Brain microvascular endothelial cell (primary cell): ENCODE data around the gene MACROD2.

Source experiments
- DNase-seq: peaks from one replicate; pipeline ENCODE4 v3.0.0-alpha.2; 2020
- H3K27ac ChIP-seq: fragments of 250-450 bp; sonication (Bioruptor Pico); 2 replicates; pipeline ENCODE4 v1.5.1; 2020; ENCODE audit warnings: mild to moderate bottlenecking, moderate library complexity
- H3K27me3 ChIP-seq: fragments of 250-450 bp; sonication (Bioruptor Pico); replicated peaks from 2 replicates; pipeline ENCODE4 v1.5.1; 2020; ENCODE audit warnings: mild to moderate bottlenecking
- H3K36me3 ChIP-seq: fragments of 250-450 bp; sonication (Bioruptor Pico); replicated peaks from 2 replicates; pipeline ENCODE4 v1.5.1; 2020; ENCODE audit warnings: mild to moderate bottlenecking
- H3K4me3 ChIP-seq: 2 replicates; pipeline ENCODE4 v1.5.1; 2011; ENCODE audit warnings: low read depth, mild to moderate bottlenecking, control low read depth, low read length, moderate library complexity
- in situ Hi-C: cut with HindIII; loops from 2 replicates; pipeline ENCODE4 v1.10.0; 2017; ENCODE audit warnings: low sequenced_read_pairs, low pct_ligation_motif_present
- TF ChIP-seq, protein P1 (sequence below): IDR thresholded peaks from 2 replicates; pipeline ENCODE4 v1.5.1; 2011; ENCODE audit warnings: low read depth, mild to moderate bottlenecking, moderate library complexity, low read length, control low read depth, inconsistent platforms; ENCODE audit errors: missing control alignments

Gene MACROD2

DNA sequence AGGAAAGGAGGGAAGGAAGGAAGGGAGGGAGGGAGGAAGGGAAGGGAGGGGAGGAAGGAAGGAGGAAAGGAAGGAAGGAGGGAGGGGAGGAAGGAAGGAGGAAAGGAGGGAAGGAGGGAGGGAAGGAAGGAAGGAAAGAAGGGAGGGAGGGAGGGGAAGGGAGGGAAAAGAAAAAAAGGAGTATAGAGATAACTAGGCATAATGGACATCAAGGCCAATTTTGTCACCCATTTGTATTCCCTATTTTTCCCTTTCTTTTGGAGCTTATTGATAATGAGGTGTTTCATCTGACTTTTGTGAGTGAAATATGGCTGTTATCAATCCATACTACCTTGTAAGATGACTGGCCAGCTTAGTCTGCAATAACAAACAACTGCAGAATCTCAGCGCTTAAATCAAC lies 624.1 kb downstream of the MACROD2 start:
- H3K27me3 ChIP-seq = no peaks in the 10 kb centered on the region
- no peak overlapping the region for H3K27ac ChIP-seq
- TF ChIP-seq, protein P1, sequence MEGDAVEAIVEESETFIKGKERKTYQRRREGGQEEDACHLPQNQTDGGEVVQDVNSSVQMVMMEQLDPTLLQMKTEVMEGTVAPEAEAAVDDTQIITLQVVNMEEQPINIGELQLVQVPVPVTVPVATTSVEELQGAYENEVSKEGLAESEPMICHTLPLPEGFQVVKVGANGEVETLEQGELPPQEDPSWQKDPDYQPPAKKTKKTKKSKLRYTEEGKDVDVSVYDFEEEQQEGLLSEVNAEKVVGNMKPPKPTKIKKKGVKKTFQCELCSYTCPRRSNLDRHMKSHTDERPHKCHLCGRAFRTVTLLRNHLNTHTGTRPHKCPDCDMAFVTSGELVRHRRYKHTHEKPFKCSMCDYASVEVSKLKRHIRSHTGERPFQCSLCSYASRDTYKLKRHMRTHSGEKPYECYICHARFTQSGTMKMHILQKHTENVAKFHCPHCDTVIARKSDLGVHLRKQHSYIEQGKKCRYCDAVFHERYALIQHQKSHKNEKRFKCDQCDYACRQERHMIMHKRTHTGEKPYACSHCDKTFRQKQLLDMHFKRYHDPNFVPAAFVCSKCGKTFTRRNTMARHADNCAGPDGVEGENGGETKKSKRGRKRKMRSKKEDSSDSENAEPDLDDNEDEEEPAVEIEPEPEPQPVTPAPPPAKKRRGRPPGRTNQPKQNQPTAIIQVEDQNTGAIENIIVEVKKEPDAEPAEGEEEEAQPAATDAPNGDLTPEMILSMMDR = no peak
- no peak overlapping the region for H3K4me3 ChIP-seq
- in situ Hi-C loops = no loop called here
- H3K36me3 ChIP-seq = no peaks in the 10 kb centered on the region
- no peak for DNase-seq

DNA sequence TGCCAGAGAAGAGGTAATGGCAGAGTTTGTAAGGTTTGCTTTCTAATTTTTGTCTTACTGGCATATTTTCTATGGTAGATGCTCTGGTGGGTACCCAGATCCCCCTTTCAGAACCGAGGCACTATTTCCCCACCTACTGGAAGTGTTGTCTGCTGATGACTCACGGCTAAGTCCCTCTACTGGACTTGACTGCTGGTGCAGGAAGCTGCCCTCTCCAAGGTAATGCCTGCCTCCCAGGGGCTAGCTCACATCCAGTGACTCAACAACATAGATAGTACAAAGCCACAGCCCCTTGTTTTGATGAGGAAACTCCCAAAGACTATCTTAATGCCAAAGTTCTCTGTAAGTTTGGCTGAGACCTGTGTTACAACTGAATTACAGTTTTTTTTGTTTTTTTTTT lies 627.5 kb downstream of the MACROD2 start:
- DNase-seq = peak; percentile 56

GRCh38 chr20:14631011-14631410 lies 635.7 kb downstream of the MACROD2 start:
- no peak for DNase-seq
- TF ChIP-seq, protein P1 = no peak
- no peaks in the 10 kb centered on the region for H3K27me3 ChIP-seq

More for the DNA sequence above, 627.5 kb downstream of the MACROD2 start:
- no peak overlapping the region for H3K4me3 ChIP-seq
- H3K27me3 ChIP-seq = no peaks in the 10 kb centered on the region
- in situ Hi-C loops = no loop called here
- no peak overlapping the region for H3K27ac ChIP-seq
- TF ChIP-seq, protein P1 = peak; percentile 70
- no peaks in the 10 kb centered on the region for H3K36me3 ChIP-seq

GRCh38 chr20:14632906-14633305 lies 637.6 kb downstream of the MACROD2 start:
- no peaks in the 10 kb centered on the region for H3K27me3 ChIP-seq
- H3K4me3 ChIP-seq = no peak overlapping the region
- in situ Hi-C loops = no loop called here
- no peak for DNase-seq
- no peaks in the 10 kb centered on the region for H3K36me3 ChIP-seq
- TF ChIP-seq, protein P1 = no peak
- H3K27ac ChIP-seq = no peak overlapping the region

More at GRCh38 chr20:14631011-14631410, 635.7 kb downstream of the MACROD2 start:
- H3K27ac ChIP-seq = no peak overlapping the region
- in situ Hi-C loops = no loop called here
- H3K36me3 ChIP-seq = no peaks in the 10 kb centered on the region
- no peak overlapping the region for H3K4me3 ChIP-seq

GRCh38 chr20:14633507-14633906 lies 638.2 kb downstream of the MACROD2 start:
- TF ChIP-seq, protein P1 = no peak
- Histone ChIP-seq H3K36me3 (no peaks in the 10 kb centered on the region), H3K4me3 (no peak overlapping the region), H3K27ac (no peak overlapping the region), H3K27me3 (no peaks in the 10 kb centered on the region)
- in situ Hi-C loops = no loop called here
- no peak for DNase-seq

GRCh38 chr20:14634665-14635064 lies 639.3 kb downstream of the MACROD2 start:
- TF ChIP-seq, protein P1 = no peak
- DNase-seq = no peak
- H3K36me3 ChIP-seq = no peaks in the 10 kb centered on the region
- no peak overlapping the region for H3K4me3 ChIP-seq
- no peaks in the 10 kb centered on the region for H3K27me3 ChIP-seq
- H3K27ac ChIP-seq = no peak overlapping the region
- in situ Hi-C loops = no loop called here
